Gastrocnemius medialis (tissue), 4 donors: ENCODE data around the gene DYNLT2.

ENCODE experiments used
- CTCF ChIP-seq, 5 experiments: fragments of 450-650 bp in 3 of 5; fragments of 200-600 bp in 2 of 5; sonication (generic) in 2 of 5; IDR thresholded peaks in 4 of 5; conservative IDR thresholded peaks in 1 of 5; 1 replicate in 4 of 5; 2 replicates in 1 of 5; pipeline ENCODE4 v1.5.1; 2016 to 2019; ENCODE audit warnings: antibody characterized with exemption in 5 of 5, mild to moderate bottlenecking in 3 of 5, moderate library complexity in 3 of 5
- POLR2A ChIP-seq, 2 donors: fragments of 450-650 bp; IDR thresholded peaks; one replicate each; pipeline ENCODE4 v1.6.1; 2017; ENCODE audit warnings: antibody characterized with exemption in 2 of 2, mild to moderate bottlenecking in 2 of 2, moderate library complexity in 2 of 2

- TF ChIP-seq CTCF (IDR thresholded peaks at IDR 0.05 in 4 of 5, conservative IDR thresholded peaks at IDR 0.05 in 1 of 5), result no peak
- no peak for TF ChIP-seq POLR2A (IDR thresholded peaks at IDR 0.05)
These were observed 29.3 kb upstream of the DYNLT2 start for GRCh38 chr6:169780571-169781091.
